ENCODE results near the gene UBR3. TPM values are rescaled to one million over a fixed set of nuclear protein-coding genes. Genes with fewer than 3 reads are reported as not detected.
"Not testable (repeated sequence)": the region's sequence is repeated elsewhere in the genome, so short reads cannot be mapped to it uniquely, and the experiment has no call there.

Gene UBR3
- total RNA-seq, 1 experiment from 2014 or later = 25.0 TPM

- no peaks in the 10 kb centered on the region for H3K27me3 ChIP-seq (replicated peaks)
- no peaks in the 10 kb centered on the region for H3K36me3 ChIP-seq
- no peaks in the 10 kb centered on the region for H3K9me3 ChIP-seq (replicated peaks)
- no peaks in the 10 kb centered on the region for H3K4me1 ChIP-seq (replicated peaks)
- DNase-seq (ENCODE audit: low read depth in 1 of 2, low spot score in 2 of 2) = no peak
- H3K27ac ChIP-seq = no peak overlapping the region
- H3K4me3 ChIP-seq = no peak overlapping the region
These were observed 264.2 kb downstream of the UBR3 start for GRCh38 chr2:170091436-170091835.

GRCh38 chr2:170092436-170093060 lies 265.3 kb downstream of the UBR3 start:
- DNase-seq (ENCODE audit: low read depth in 1 of 2, low spot score in 2 of 2) = no peak
- no peaks in the 10 kb centered on the region for H3K27me3 ChIP-seq (replicated peaks)

GRCh38 chr2:170095380-170095779 lies 268.1 kb downstream of the UBR3 start:
- no peaks in the 10 kb centered on the region for H3K4me1 ChIP-seq (replicated peaks)
- no peak overlapping the region for H3K4me3 ChIP-seq
- H3K9me3 ChIP-seq (replicated peaks) = no peaks in the 10 kb centered on the region
- no peak overlapping the region for H3K27ac ChIP-seq
- no peaks in the 10 kb centered on the region for H3K27me3 ChIP-seq (replicated peaks)
- H3K36me3 ChIP-seq = no peaks in the 10 kb centered on the region
- DNase-seq (ENCODE audit: low read depth in 1 of 2, low spot score in 2 of 2) = no peak

More at GRCh38 chr2:170092436-170093060, 265.3 kb downstream of the UBR3 start:
- Histone ChIP-seq H3K27ac (no peak overlapping the region), H3K9me3 (replicated peaks) (no peaks in the 10 kb centered on the region), H3K4me1 (replicated peaks) (no peaks in the 10 kb centered on the region), H3K4me3 (no peak overlapping the region), H3K36me3 (no peaks in the 10 kb centered on the region)

GRCh38 chr2:170098626-170099312 lies 271.5 kb downstream of the UBR3 start:
- Histone ChIP-seq H3K27ac (no peak overlapping the region), H3K27me3 (replicated peaks) (no peaks in the 10 kb centered on the region), H3K4me3 (no peak overlapping the region), H3K36me3 (no peaks in the 10 kb centered on the region), H3K4me1 (replicated peaks) (no peaks in the 10 kb centered on the region), H3K9me3 (replicated peaks) (no peaks in the 10 kb centered on the region)
- DNase-seq (ENCODE audit: low read depth in 1 of 2, low spot score in 2 of 2) = no peak

GRCh38 chr2:170101789-170102188 lies 274.5 kb downstream of the UBR3 start:
- no peaks in the 10 kb centered on the region for H3K4me1 ChIP-seq (replicated peaks)
- H3K27ac ChIP-seq = no peak overlapping the region
- H3K27me3 ChIP-seq (replicated peaks) = no peaks in the 10 kb centered on the region
- no peaks in the 10 kb centered on the region for H3K9me3 ChIP-seq (replicated peaks)
- no peak for DNase-seq (ENCODE audit: low read depth in 1 of 2, low spot score in 2 of 2)
- H3K36me3 ChIP-seq = no peaks in the 10 kb centered on the region
- no peak overlapping the region for H3K4me3 ChIP-seq

GRCh38 chr2:170106102-170106840 lies 279.0 kb downstream of the UBR3 start:
- H3K36me3 ChIP-seq = no peaks in the 10 kb centered on the region
- no peaks in the 10 kb centered on the region for H3K4me1 ChIP-seq (replicated peaks)
- DNase-seq (ENCODE audit: low read depth in 1 of 2, low spot score in 2 of 2) = no peak
- H3K4me3 ChIP-seq = no peak overlapping the region
- H3K27ac ChIP-seq = no peak overlapping the region
- no peaks in the 10 kb centered on the region for H3K27me3 ChIP-seq (replicated peaks)
- H3K9me3 ChIP-seq (replicated peaks) = no peaks in the 10 kb centered on the region

- H3K4me3 ChIP-seq = no peak overlapping the region
- H3K36me3 ChIP-seq = no peaks in the 10 kb centered on the region
- H3K27me3 ChIP-seq (replicated peaks) = no peaks in the 10 kb centered on the region
- no peak for DNase-seq (ENCODE audit: low read depth in 1 of 2, low spot score in 2 of 2)
- no peaks in the 10 kb centered on the region for H3K4me1 ChIP-seq (replicated peaks)
- H3K9me3 ChIP-seq (replicated peaks) = no peaks in the 10 kb centered on the region
- no peak overlapping the region for H3K27ac ChIP-seq
These were observed 286.1 kb downstream of the UBR3 start for GRCh38 chr2:170113168-170113894.

GRCh38 chr2:170115501-170116229 lies 288.4 kb downstream of the UBR3 start:
- Histone ChIP-seq H3K4me3 (no peak overlapping the region), H3K27ac (no peak overlapping the region), H3K27me3 (replicated peaks) (no peaks in the 10 kb centered on the region), H3K4me1 (replicated peaks) (no peaks in the 10 kb centered on the region), H3K9me3 (replicated peaks) (no peaks in the 10 kb centered on the region), H3K36me3 (no peaks in the 10 kb centered on the region)
- DNase-seq (ENCODE audit: low read depth in 1 of 2, low spot score in 2 of 2) = no peak

- no peak overlapping the region for H3K27ac ChIP-seq
- no peaks in the 10 kb centered on the region for H3K9me3 ChIP-seq (replicated peaks)
- H3K4me3 ChIP-seq = no peak overlapping the region
- H3K4me1 ChIP-seq (replicated peaks) = peaks cover 11% of the 10 kb centered on the region
- no peak for DNase-seq (ENCODE audit: low read depth in 1 of 2, low spot score in 2 of 2)
- H3K27me3 ChIP-seq (replicated peaks) = no peaks in the 10 kb centered on the region
- H3K36me3 ChIP-seq = no peaks in the 10 kb centered on the region
These were observed 291.4 kb downstream of the UBR3 start for GRCh38 chr2:170118641-170119040.

- H3K27ac ChIP-seq; H3K4me3 ChIP-seq; H3K27me3 ChIP-seq (replicated peaks); DNase-seq (ENCODE audit: low read depth in 1 of 2, low spot score in 2 of 2); H3K36me3 ChIP-seq; H3K9me3 ChIP-seq (replicated peaks): not testable (repeated sequence)
- peaks cover 11% of the 10 kb centered on the region for H3K4me1 ChIP-seq (replicated peaks)
These were observed 292.1 kb downstream of the UBR3 start for GRCh38 chr2:170119326-170119725.

GRCh38 chr2:170121689-170122088 lies 294.4 kb downstream of the UBR3 start:
- H3K27ac ChIP-seq = no peak overlapping the region

GRCh38 chr2:170122883-170123547 lies 295.8 kb downstream of the UBR3 start:
- no peak for DNase-seq (ENCODE audit: low read depth in 1 of 2, low spot score in 2 of 2)
- Histone ChIP-seq H3K27me3 (replicated peaks) (no peaks in the 10 kb centered on the region), H3K4me3 (no peak overlapping the region), H3K4me1 (replicated peaks) (peaks cover 11% of the 10 kb centered on the region), H3K36me3 (no peaks in the 10 kb centered on the region), H3K9me3 (replicated peaks) (no peaks in the 10 kb centered on the region), H3K27ac (no peak overlapping the region)

More at GRCh38 chr2:170121689-170122088, 294.4 kb downstream of the UBR3 start:
- Histone ChIP-seq H3K4me3 (no peak overlapping the region), H3K9me3 (replicated peaks) (no peaks in the 10 kb centered on the region), H3K36me3 (no peaks in the 10 kb centered on the region), H3K4me1 (replicated peaks) (peaks cover 11% of the 10 kb centered on the region), H3K27me3 (replicated peaks) (no peaks in the 10 kb centered on the region)
- no peak for DNase-seq (ENCODE audit: low read depth in 1 of 2, low spot score in 2 of 2)

- no peak overlapping the region for H3K27ac ChIP-seq
- no peak for DNase-seq (ENCODE audit: low read depth in 1 of 2, low spot score in 2 of 2)
- H3K9me3 ChIP-seq (replicated peaks) = no peaks in the 10 kb centered on the region
These were observed 296.3 kb downstream of the UBR3 start for GRCh38 chr2:170123593-170123992.

More at GRCh38 chr2:170123593-170123992, 296.3 kb downstream of the UBR3 start:
- H3K4me1 ChIP-seq (replicated peaks) = peaks cover 11% of the 10 kb centered on the region
- H3K36me3 ChIP-seq = no peaks in the 10 kb centered on the region
- H3K4me3 ChIP-seq = no peak overlapping the region
- H3K27me3 ChIP-seq (replicated peaks) = no peaks in the 10 kb centered on the region
